ENCODE results near the gene SH3D21.
A peak's percentile ranks its signal among the peaks of the same experiment; 100 is the strongest.

DNA sequence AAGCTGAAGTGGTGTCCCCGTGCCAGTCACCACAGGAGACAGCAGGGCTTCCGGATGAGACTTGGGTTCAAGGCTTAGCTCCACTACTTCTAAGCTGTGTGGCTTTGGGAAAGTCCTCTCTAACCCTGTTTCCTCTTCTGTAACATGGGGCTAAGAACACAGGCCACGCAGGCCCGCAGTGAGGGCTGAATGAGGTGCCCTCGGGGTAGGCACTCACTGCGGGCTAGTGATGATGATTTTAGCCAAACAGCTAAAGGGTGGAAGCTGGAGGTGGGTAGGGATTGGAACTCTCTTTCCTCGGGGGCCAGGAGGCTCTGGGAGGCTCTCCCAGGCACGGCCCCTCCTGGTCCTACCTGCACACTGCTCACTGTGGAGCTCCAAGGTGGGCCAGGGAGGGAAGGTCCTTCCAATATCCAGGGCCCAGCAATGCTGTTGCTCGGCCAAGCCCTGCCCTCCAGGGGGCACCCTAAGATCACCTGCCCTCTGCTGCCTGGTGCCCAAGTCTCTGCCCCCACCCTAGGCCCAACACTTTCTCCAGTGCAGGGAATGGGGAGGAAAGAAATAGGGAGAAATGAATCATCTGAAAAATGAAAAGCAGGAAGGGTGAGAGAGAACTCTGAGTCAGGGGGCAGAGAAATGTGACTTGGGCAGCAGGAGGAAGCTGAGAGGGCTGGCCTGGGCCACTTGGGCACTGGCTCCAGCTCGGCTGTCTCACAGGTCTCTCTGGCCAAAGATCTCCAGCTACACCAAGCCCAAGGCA lies 36.4 kb downstream of the SH3D21 start:
- TF ChIP-seq, protein P1, sequence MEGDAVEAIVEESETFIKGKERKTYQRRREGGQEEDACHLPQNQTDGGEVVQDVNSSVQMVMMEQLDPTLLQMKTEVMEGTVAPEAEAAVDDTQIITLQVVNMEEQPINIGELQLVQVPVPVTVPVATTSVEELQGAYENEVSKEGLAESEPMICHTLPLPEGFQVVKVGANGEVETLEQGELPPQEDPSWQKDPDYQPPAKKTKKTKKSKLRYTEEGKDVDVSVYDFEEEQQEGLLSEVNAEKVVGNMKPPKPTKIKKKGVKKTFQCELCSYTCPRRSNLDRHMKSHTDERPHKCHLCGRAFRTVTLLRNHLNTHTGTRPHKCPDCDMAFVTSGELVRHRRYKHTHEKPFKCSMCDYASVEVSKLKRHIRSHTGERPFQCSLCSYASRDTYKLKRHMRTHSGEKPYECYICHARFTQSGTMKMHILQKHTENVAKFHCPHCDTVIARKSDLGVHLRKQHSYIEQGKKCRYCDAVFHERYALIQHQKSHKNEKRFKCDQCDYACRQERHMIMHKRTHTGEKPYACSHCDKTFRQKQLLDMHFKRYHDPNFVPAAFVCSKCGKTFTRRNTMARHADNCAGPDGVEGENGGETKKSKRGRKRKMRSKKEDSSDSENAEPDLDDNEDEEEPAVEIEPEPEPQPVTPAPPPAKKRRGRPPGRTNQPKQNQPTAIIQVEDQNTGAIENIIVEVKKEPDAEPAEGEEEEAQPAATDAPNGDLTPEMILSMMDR (IDR thresholded peaks at IDR 0.05; ENCODE audit: borderline replicate concordance, extremely low read depth, low read length, poor library complexity, severe bottlenecking) = peak; percentile 78
- no peak for TF ChIP-seq EZH2 (IDR thresholded peaks at IDR 0.05; ENCODE audit: borderline replicate concordance, low read depth, low read length, severe bottlenecking)
